A549 (cell line): Measurements from ENCODE around the gene UGT1A7. TPM values are rescaled to one million over a fixed set of nuclear protein-coding genes. Genes with fewer than 3 reads are reported as not detected.
A peak's percentile ranks its signal among the peaks of the same experiment; 100 is the strongest.

Experiments used
- ATAC-seq, 2 experiments: fragments of 200-7000 bp in 1 of 2; fragments of >200 bp in 1 of 2; cut with Nextera tagmentation in 1 of 2; cut with Tn5 transposase in 1 of 2; 3 replicates each; pipeline versions ENCODE4 v1.8.0 to v1.9.1; 2018 to 2020; ENCODE audit warnings: mild to moderate bottlenecking in 1 of 2, moderate library complexity in 1 of 2
- CTCF ChIA-PET: fragments of 300-600 bp; sonication (Branson Sonifier 250); formaldehyde crosslinking; extraction: SDS; loops from one replicate; lab custom pipeline; 2021; ENCODE audit warnings: antibody characterized with exemption, inconsistent platforms; lab: Yijun Ruan, JAX
- POLR2A ChIA-PET: fragments of 350-600 bp; formaldehyde crosslinking; extraction: SDS; loops from one replicate; lab custom pipeline; 2021; ENCODE audit warnings: antibody characterized with exemption, inconsistent platforms; lab: Yijun Ruan, JAX
- DNase-seq, 2 experiments: peaks; one replicate each; pipeline versions ENCODE4 v3.0.0 to v3.0.0-alpha.2; 2011 to 2016; ENCODE audit warnings: low read depth in 1 of 2, low spot score in 1 of 2
- FAIRE-seq: peaks from 2 replicates; lab custom pipeline; 2011; peaks lifted over from hg19 to GRCh38; lab: Jason Lieb, UNC
- H3K27ac ChIP-seq, 2 experiments: fragments of >200 bp; sonication (Bioruptor Twin); formaldehyde crosslinking; 3 replicates each; pipeline ENCODE4 v1.5.1; 2016 to 2017
- H3K4me1 ChIP-seq: fragments of >200 bp; sonication (Bioruptor Twin); formaldehyde crosslinking; 3 replicates; pipeline ENCODE4 v1.6.1; 2016
- H3K4me2 ChIP-seq: fragments of >200 bp; sonication (Bioruptor Twin); formaldehyde crosslinking; 3 replicates; pipeline ENCODE4 v1.6.1; 2016
- H3K4me3 ChIP-seq: fragments of >200 bp; sonication (Bioruptor Twin); formaldehyde crosslinking; 3 replicates; pipeline ENCODE4 v1.5.1; 2016
- H3K9me3 ChIP-seq: fragments of >200 bp; sonication (Bioruptor Twin); formaldehyde crosslinking; 3 replicates; pipeline ENCODE4 v1.6.1; 2016
- CBX2 ChIP-seq: fragments of 200-600 bp; sonication (generic); IDR thresholded peaks from 2 replicates; pipeline ENCODE4 v1.6.1; 2016; ENCODE audit warnings: low read depth, mild to moderate bottlenecking, borderline replicate concordance
- CEBPB ChIP-seq, 2 experiments: fragments of >200 bp in 1 of 2; sonication (Bioruptor Twin) in 1 of 2; formaldehyde crosslinking in 1 of 2; IDR thresholded peaks; 2 replicates each; pipeline ENCODE4 v1.6.1; 2012 to 2016
- E2F6 ChIP-seq: IDR thresholded peaks from 2 replicates; pipeline ENCODE4 v1.6.1; 2012; ENCODE audit warnings: low read depth, borderline replicate concordance
- ELK1 ChIP-seq: fragments of 150-350 bp; IDR thresholded peaks from 2 replicates; pipeline ENCODE4 v1.6.1; 2014; ENCODE audit warnings: low read depth, mild to moderate bottlenecking, low read length
- ESRRA ChIP-seq: fragments of 150-350 bp; IDR thresholded peaks from 2 replicates; pipeline ENCODE4 v1.6.1; 2014; ENCODE audit warnings: mild to moderate bottlenecking, low read length, borderline replicate concordance
- FOSB ChIP-seq: fragments of 250-450 bp; sonication (Bioruptor Pico); IDR thresholded peaks from 2 replicates; pipeline ENCODE4 v1.5.0; 2020; ENCODE audit warnings: mild to moderate bottlenecking, moderate library complexity
- FOXS1 ChIP-seq: fragments of 250-450 bp; sonication (Bioruptor Pico); IDR thresholded peaks from 2 replicates; pipeline ENCODE4 v1.5.0; 2020; ENCODE audit warnings: mild to moderate bottlenecking, moderate library complexity
- GATA3 ChIP-seq: IDR thresholded peaks from 2 replicates; pipeline ENCODE4 v1.6.1; 2012; ENCODE audit warnings: borderline replicate concordance
- HEYL ChIP-seq: fragments of 250-450 bp; sonication (Bioruptor Pico); IDR thresholded peaks from 2 replicates; pipeline ENCODE4 v1.8.0; 2021; ENCODE audit warnings: mild to moderate bottlenecking, moderate library complexity
- HOXB13 ChIP-seq: fragments of 250-450 bp; sonication (Bioruptor Pico); IDR thresholded peaks from 2 replicates; pipeline ENCODE4 v1.5.0; 2020; ENCODE audit warnings: low read depth, mild to moderate bottlenecking, moderate library complexity
- HOXB5 ChIP-seq: fragments of 250-450 bp; sonication (Bioruptor Pico); IDR thresholded peaks from 2 replicates; pipeline ENCODE4 v1.5.0; 2020; ENCODE audit warnings: mild to moderate bottlenecking, moderate library complexity
- KDM1A ChIP-seq: fragments of 200-600 bp; sonication (generic); IDR thresholded peaks from 2 replicates; pipeline ENCODE4 v1.6.1; 2016; ENCODE audit warnings: low read depth, mild to moderate bottlenecking
- MAX ChIP-seq: IDR thresholded peaks from 2 replicates; pipeline ENCODE4 v1.6.1; 2012
- MAZ ChIP-seq: fragments of 150-350 bp; IDR thresholded peaks from 2 replicates; pipeline ENCODE4 v1.6.1; 2014; ENCODE audit warnings: antibody characterized with exemption, low read depth, low read length, borderline replicate concordance
- PBX3 ChIP-seq: IDR thresholded peaks from 2 replicates; pipeline ENCODE4 v1.6.1; 2012
- RAD21 ChIP-seq, 2 experiments: fragments of >200 bp in 1 of 2; sonication (Bioruptor Twin) in 1 of 2; formaldehyde crosslinking in 1 of 2; IDR thresholded peaks in 1 of 2; conservative IDR thresholded peaks in 1 of 2; 2 replicates in 1 of 2; 3 replicates in 1 of 2; pipeline ENCODE4 v1.6.1; 2012 to 2018; ENCODE audit warnings: inconsistent platforms in 1 of 2
- REST ChIP-seq: fragments of 200-600 bp; sonication (generic); IDR thresholded peaks from 2 replicates; pipeline ENCODE4 v1.6.1; 2016; ENCODE audit warnings: antibody characterized with exemption, mild to moderate bottlenecking, moderate library complexity
- RFX5 ChIP-seq: fragments of 450-650 bp; IDR thresholded peaks from 2 replicates; pipeline ENCODE4 v1.7.1; 2014; ENCODE audit warnings: antibody characterized with exemption, mild to moderate bottlenecking, moderate library complexity
- SREBF2 ChIP-seq: fragments of 450-650 bp; IDR thresholded peaks from 2 replicates; pipeline ENCODE4 v1.6.1; 2014; ENCODE audit warnings: mild to moderate bottlenecking, moderate library complexity
- WGBS: methylation state at CpG from one replicate; pipeline ENCODE4 v1.1.6; 2017; ENCODE audit errors: missing lambda C conversion rate; 5-methylcytosine and 5-hydroxymethylcytosine counted together
- polyA plus RNA-seq, 4 experiments: library from polyadenylated mRNA; depleted of rRNA in 3 of 4; stranded (reverse); fragments of >200 nt; fragmentation: RNase III in 1 of 4; extraction: RNeasy Plus Mini Kit Qiagen cat#74134 plus additional on column Dnase treatment in 1 of 4; gene quantifications; 2 replicates in 3 of 4; 3 replicates in 1 of 4; pipeline ENCODE4 v1.2.3, GENCODE V29; 2011 to 2017

Gene UGT1A7
- polyA plus RNA-seq, 2 of the 4 experiments (the other 2 are of a cell fraction): 8.9 to 9.8 TPM

- no peak within 1 kb of the TSS for H3K4me2 ChIP-seq
- H3K4me3 ChIP-seq: no peak within 1 kb of the TSS
- TF ChIP-seq MAX (no peak), REST (no peak), CEBPB (IDR thresholded peaks at IDR 0.05) (no peak), FOSB (CRISPR knock-in tag) (no peak), GATA3 (no peak), ELK1 (no peak), RFX5 (no peak), PBX3 (no peak), KDM1A (no peak), E2F6 (no peak), FOXS1 (no peak), SREBF2 (no peak), HOXB13 (CRISPR knock-in tag) (no peak), MAZ (no peak), RAD21 (conservative IDR thresholded peaks at IDR 0.05 in 1 of 2, IDR thresholded peaks at IDR 0.05 in 1 of 2) (no peak), HEYL (CRISPR knock-in tag) (no peak), HOXB5 (no peak), CBX2 (no peak), ESRRA (no peak)
- FAIRE-seq (no peak), ATAC-seq (peak in 1 of 2 experiments; percentile 62; a peak in 3 of 6 replicates), DNase-seq (peak in 1 of 2 experiments; percentile 47)
- H3K27ac ChIP-seq: peak within 1 kb of the TSS; percentile 82 to 90
- ChIA-PET CTCF (interaction anchor here (1.0 kb wide), 1 partner anchor 19 kb away, joined by 3 read pairs; no protein-coding TSS in a partner anchor), POLR2A (interaction anchor here (0.6 kb wide), 1 partner anchor 106 kb away, joined by 3 read pairs; no protein-coding TSS in a partner anchor)
- peaks cover 31% of the 10 kb centered on the region; the same call in 2 of the 3 replicates for H3K9me3 ChIP-seq
- WGBS: 62% methylated on average over 5 of the region's 5 CpGs
- H3K4me1 ChIP-seq: peaks cover 27% of the 10 kb centered on the region
These were observed 10.2 kb upstream of the UGT1A7 start, which contains the start of gene UGT1A9 for GRCh38 chr2:233671290-233672161. Gene UGT1A9, plus strand, starts transcription at chr2:233671898. Its CDS starts 37 bp downstream, at chr2:233671935.
